Measurements from ENCODE around the gene ADAMTSL2. TPM values are rescaled to one million over a fixed set of nuclear protein-coding genes. Genes with fewer than 3 reads are reported as not detected.

The ADAMTSL2 gene
- total RNA-seq, 2 donors from 2014 or later, result 4.9 to 27.7 TPM

GRCh38 chr9:133601746-133602145 lies 67.2 kb downstream of the ADAMTSL2 start:
- H3K4me1 ChIP-seq, result no peaks in the 10 kb centered on the region
- no peak overlapping the region for H3K4me3 ChIP-seq
- TF ChIP-seq CTCF (IDR thresholded peaks at IDR 0.05), result no peak
- no peaks in the 10 kb centered on the region for H3K27me3 ChIP-seq
- no peak overlapping the region for H3K27ac ChIP-seq
- H3K9me3 ChIP-seq, result peaks cover 7 to 20% of the 10 kb centered on the region in 2 donors
- no peaks in the 10 kb centered on the region for H3K36me3 ChIP-seq
- DNase-seq (ENCODE audit: low spot score), result no peak

DNA sequence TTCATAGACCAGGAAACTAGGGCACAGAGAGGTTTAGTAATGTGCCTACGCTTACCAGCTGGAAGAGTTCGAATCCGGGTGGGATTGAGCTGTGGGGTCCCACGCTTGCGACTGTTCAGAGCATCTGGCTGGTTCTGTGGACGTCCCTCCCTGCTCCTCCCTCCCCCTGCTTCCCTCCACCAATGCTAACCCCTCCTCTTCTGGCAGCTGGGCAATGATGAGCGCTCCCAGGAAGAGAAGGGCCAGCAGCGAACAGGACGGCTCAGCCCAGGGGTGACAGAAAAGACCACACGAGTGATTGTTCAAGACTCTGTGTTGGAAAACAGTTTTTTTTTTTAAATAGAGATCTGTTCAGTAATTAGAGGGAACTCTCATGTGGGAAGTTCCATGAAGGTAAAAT lies 67.8 kb downstream of the ADAMTSL2 start:
- Histone ChIP-seq H3K4me1 (no peaks in the 10 kb centered on the region), H3K9me3 (peaks cover 7 to 14% of the 10 kb centered on the region in 2 donors), H3K4me3 (no peak overlapping the region), H3K27me3 (no peaks in the 10 kb centered on the region), H3K27ac (no peak overlapping the region), H3K36me3 (no peaks in the 10 kb centered on the region)
- TF ChIP-seq CTCF (IDR thresholded peaks at IDR 0.05), result no peak
- DNase-seq (ENCODE audit: low spot score), result no peak

GRCh38 chr9:133603135-133603927 lies 68.8 kb downstream of the ADAMTSL2 start:
- TF ChIP-seq CTCF (IDR thresholded peaks at IDR 0.05), result no peak
- Histone ChIP-seq H3K27ac (no peak overlapping the region), H3K4me1 (no peaks in the 10 kb centered on the region), H3K27me3 (peaks cover under 1% of the 10 kb centered on the region in 2 donors), H3K9me3 (peaks cover 0 to 4% of the 10 kb centered on the region in 2 donors), H3K4me3 (no peak overlapping the region), H3K36me3 (no peaks in the 10 kb centered on the region)
- no peak for DNase-seq (ENCODE audit: low spot score)

DNA sequence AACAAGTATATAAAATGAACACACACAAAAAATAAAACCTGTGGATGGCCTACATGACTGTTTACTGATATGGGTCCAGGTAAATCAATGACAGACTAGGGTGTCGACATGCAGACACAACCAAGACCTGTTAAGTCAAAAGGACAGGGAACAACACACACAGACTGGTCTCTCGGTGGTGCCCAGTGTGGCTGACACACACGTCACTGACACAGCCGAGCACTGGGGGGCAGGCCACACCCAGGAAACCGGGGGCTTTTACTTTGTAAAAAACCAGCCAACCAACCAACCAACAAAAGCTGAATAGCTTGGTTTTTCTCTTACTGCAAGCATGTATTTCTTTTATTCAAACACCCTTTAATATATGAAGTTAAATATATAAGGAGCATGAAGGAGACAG lies 69.7 kb downstream of the ADAMTSL2 start:
- Histone ChIP-seq H3K9me3 (no peaks in the 10 kb centered on the region), H3K27me3 (peaks cover 5 to 7% of the 10 kb centered on the region in 2 donors), H3K4me1 (no peaks in the 10 kb centered on the region), H3K36me3 (no peaks in the 10 kb centered on the region), H3K27ac (no peak overlapping the region), H3K4me3 (no peak overlapping the region)
- no peak for TF ChIP-seq CTCF (IDR thresholded peaks at IDR 0.05)
- DNase-seq (ENCODE audit: low spot score), result no peak

DNA sequence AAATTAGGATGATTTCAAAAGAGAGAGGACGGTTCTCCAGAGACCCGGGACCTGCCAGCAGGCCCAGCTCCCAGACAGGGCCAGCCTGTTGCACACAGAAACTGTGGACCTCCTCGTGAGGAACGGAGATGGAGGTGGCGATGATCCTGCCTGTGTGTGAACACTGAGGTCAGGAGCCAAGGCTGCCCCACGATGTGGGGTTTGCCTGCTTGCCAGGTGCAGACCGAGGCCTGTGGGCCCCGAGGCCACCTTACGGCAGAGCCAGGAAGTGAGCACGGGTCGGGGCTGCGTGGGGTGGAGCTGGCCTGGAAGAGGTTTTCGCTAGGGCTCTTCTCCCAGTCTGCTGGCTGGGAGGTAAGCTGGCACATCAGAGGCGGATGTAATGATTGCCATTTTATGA lies 70.4 kb downstream of the ADAMTSL2 start:
- no peaks in the 10 kb centered on the region for H3K9me3 ChIP-seq
- H3K4me3 ChIP-seq, result no peak overlapping the region
- H3K36me3 ChIP-seq, result no peaks in the 10 kb centered on the region
- DNase-seq (ENCODE audit: low spot score), result no peak
- no peak for TF ChIP-seq CTCF (IDR thresholded peaks at IDR 0.05)
- H3K27me3 ChIP-seq, result peaks cover 5 to 7% of the 10 kb centered on the region in 2 donors
- H3K4me1 ChIP-seq, result no peaks in the 10 kb centered on the region
- no peak overlapping the region for H3K27ac ChIP-seq

DNA sequence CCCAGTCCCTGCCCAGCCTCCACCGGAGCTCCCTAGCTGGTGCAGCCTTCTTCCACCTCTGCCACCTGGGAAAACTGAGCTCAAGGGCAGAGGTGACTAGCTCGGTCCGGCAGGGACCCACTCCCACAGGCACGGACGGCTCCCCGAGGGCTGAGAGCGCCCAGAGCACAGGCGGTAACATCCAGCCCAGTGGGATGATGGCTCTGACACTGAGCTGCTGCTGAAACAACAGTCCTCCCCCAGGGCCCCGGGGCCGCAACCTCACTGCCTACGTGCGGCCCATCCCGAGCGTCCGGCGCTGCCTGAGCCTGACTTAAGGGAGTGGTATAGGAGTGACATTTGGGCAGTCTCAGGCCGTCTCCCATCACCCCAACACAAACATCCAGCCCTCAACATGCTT lies 70.9 kb downstream of the ADAMTSL2 start:
- Histone ChIP-seq H3K27ac (no peak overlapping the region), H3K4me3 (no peak overlapping the region), H3K27me3 (peaks cover 5 to 7% of the 10 kb centered on the region in 2 donors), H3K9me3 (no peaks in the 10 kb centered on the region), H3K4me1 (no peaks in the 10 kb centered on the region), H3K36me3 (no peaks in the 10 kb centered on the region)
- DNase-seq (ENCODE audit: low spot score), result no peak
- TF ChIP-seq CTCF (IDR thresholded peaks at IDR 0.05), result no peak
